WTC11 (cell line): ENCODE data around the gene COL4A3. TPM values are rescaled to one million over a fixed set of nuclear protein-coding genes. Genes with fewer than 3 reads are reported as not detected.

Experiments used
- ATAC-seq: fragments of 200-7000 bp; cut with Tn5 transposase; 2 replicates; pipeline ENCODE4 v1.10.0; 2021; ENCODE audit warnings: mild to moderate bottlenecking, moderate library complexity
- CTCF ChIA-PET: fragments of 300-600 bp; sonication (Branson Sonifier 250); formaldehyde crosslinking; loops from one replicate; lab custom pipeline; 2021; ENCODE audit warnings: antibody characterized with exemption; lab: Charles Lee
- POLR2A ChIA-PET: fragments of 350-600 bp; sonication (Branson Sonifier 250); formaldehyde crosslinking; loops from one replicate; lab custom pipeline; 2021; ENCODE audit warnings: antibody characterized with exemption; lab: Charles Lee
- DNase-seq: peaks from one replicate; pipeline ENCODE4 v3.0.0; 2021; ENCODE audit warnings: low spot score
- H3K27ac Mint-ChIP-seq: 2 replicates; pipeline ENCODE4 v1.8.0; 2021; ENCODE audit warnings: mixed read lengths
- H3K27me3 Mint-ChIP-seq: 2 replicates; pipeline ENCODE4 v1.8.0; 2021; ENCODE audit warnings: low read depth, mild to moderate bottlenecking, moderate library complexity, mixed read lengths
- H3K36me3 Mint-ChIP-seq: 2 replicates; pipeline ENCODE4 v1.8.0; 2021; ENCODE audit warnings: mixed read lengths
- H3K4me1 Mint-ChIP-seq: 2 replicates; pipeline ENCODE4 v1.8.0; 2022; ENCODE audit warnings: mixed read lengths
- H3K4me3 Mint-ChIP-seq: 2 replicates; pipeline ENCODE4 v1.8.0; 2021; ENCODE audit warnings: mild to moderate bottlenecking, moderate library complexity, mixed read lengths
- H3K9me3 Mint-ChIP-seq: 2 replicates; pipeline ENCODE4 v1.8.0; 2021; ENCODE audit warnings: mixed read lengths
- ESRRA ChIP-seq: sonication (generic); formaldehyde crosslinking; IDR thresholded peaks from 2 replicates; pipeline ENCODE4 v1.8.1; 2022; ENCODE audit warnings: mild to moderate bottlenecking, missing genetic modification reagents, borderline replicate concordance
- FOXK1 ChIP-seq: sonication (generic); formaldehyde crosslinking; IDR thresholded peaks from 2 replicates; pipeline ENCODE4 v1.8.0; 2022; ENCODE audit warnings: mild to moderate bottlenecking, moderate library complexity, missing genetic modification reagents
- GRHL2 ChIP-seq: fragments of 250-450 bp; sonication (Bioruptor Pico); IDR thresholded peaks from 2 replicates; pipeline ENCODE4 v1.8.0; 2022; ENCODE audit warnings: mild to moderate bottlenecking, moderate library complexity; ENCODE audit not compliant: insufficient replicate concordance, severe bottlenecking
- NFATC4 ChIP-seq: fragments of 250-450 bp; sonication (Bioruptor Pico); IDR thresholded peaks from 2 replicates; pipeline ENCODE4 v1.9.0; 2021; ENCODE audit warnings: mild to moderate bottlenecking
- SMAD3 ChIP-seq: sonication (generic); formaldehyde crosslinking; IDR thresholded peaks from 2 replicates; pipeline ENCODE4 v1.8.0; 2022; ENCODE audit warnings: missing genetic modification reagents, mild to moderate bottlenecking, borderline replicate concordance
- SOX15 ChIP-seq: fragments of 250-450 bp; sonication (Bioruptor Pico); IDR thresholded peaks from 2 replicates; pipeline ENCODE4 v1.9.0; 2021; ENCODE audit warnings: mild to moderate bottlenecking
- TEAD1 ChIP-seq: sonication (generic); formaldehyde crosslinking; IDR thresholded peaks from 2 replicates; pipeline ENCODE4 v1.8.0; 2022; ENCODE audit warnings: mild to moderate bottlenecking, missing genetic modification reagents
- TEAD4 ChIP-seq: sonication (generic); formaldehyde crosslinking; IDR thresholded peaks from 2 replicates; pipeline ENCODE4 v1.8.0; 2022; ENCODE audit warnings: mild to moderate bottlenecking, missing genetic modification reagents
- ZNF121 ChIP-seq: sonication (generic); formaldehyde crosslinking; IDR thresholded peaks from 2 replicates; pipeline ENCODE4 v1.8.0; 2023; ENCODE audit warnings: missing genetic modification reagents
- ZNF219 ChIP-seq: sonication (generic); formaldehyde crosslinking; IDR thresholded peaks from 2 replicates; pipeline ENCODE4 v1.8.0; 2023; ENCODE audit warnings: missing genetic modification reagents, mild to moderate bottlenecking, borderline replicate concordance
- ZNF416 ChIP-seq: fragments of 250-450 bp; sonication (Bioruptor Pico); IDR thresholded peaks from 2 replicates; pipeline ENCODE4 v1.9.0; 2021; ENCODE audit warnings: mild to moderate bottlenecking, inconsistent platforms
- total RNA-seq: library from RNA; stranded (reverse); gene quantifications from 3 replicates; pipeline ENCODE4 v1.2.3, GENCODE V29; 2021
- TF ChIP-seq, protein P1 (sequence below): sonication (generic); formaldehyde crosslinking; IDR thresholded peaks from 2 replicates; pipeline ENCODE4 v1.8.1; 2023; ENCODE audit warnings: mild to moderate bottlenecking, moderate library complexity, missing genetic modification reagents
- TF ChIP-seq, protein P2 (sequence below): fragments of 250-450 bp; sonication (Bioruptor Pico); IDR thresholded peaks from 2 replicates; pipeline ENCODE4 v1.9.0; 2021; ENCODE audit warnings: moderate library complexity, mild to moderate bottlenecking, inconsistent platforms, borderline replicate concordance
- TF ChIP-seq, protein P3 (sequence below): fragments of 250-450 bp; sonication (Bioruptor Pico); conservative IDR thresholded peaks from 2 replicates; pipeline ENCODE4 v1.9.0; 2021; ENCODE audit warnings: mild to moderate bottlenecking
- TF ChIP-seq, protein P4 (sequence below): sonication (generic); formaldehyde crosslinking; IDR thresholded peaks from 2 replicates; pipeline ENCODE4 v1.8.0; 2022; ENCODE audit warnings: mild to moderate bottlenecking, missing genetic modification reagents
- TF ChIP-seq, protein P5 (sequence below): fragments of 250-450 bp; sonication (Bioruptor Pico); IDR thresholded peaks from 2 replicates; pipeline ENCODE4 v1.8.0; 2021; ENCODE audit warnings: mild to moderate bottlenecking
- TF ChIP-seq, protein P6 (sequence below): sonication (generic); formaldehyde crosslinking; IDR thresholded peaks from 2 replicates; pipeline ENCODE4 v1.8.1; 2022; ENCODE audit warnings: mild to moderate bottlenecking, moderate library complexity, missing genetic modification reagents
- TF ChIP-seq, protein P7 (sequence below): sonication (generic); formaldehyde crosslinking; IDR thresholded peaks from 2 replicates; pipeline ENCODE4 v1.8.1; 2022; ENCODE audit warnings: mild to moderate bottlenecking, missing genetic modification reagents, moderate library complexity, borderline replicate concordance
- TF ChIP-seq, protein P8 (sequence below): sonication (generic); formaldehyde crosslinking; IDR thresholded peaks from 2 replicates; pipeline ENCODE4 v1.8.0; 2022; ENCODE audit warnings: mild to moderate bottlenecking, missing genetic modification reagents
- TF ChIP-seq, protein P9 (sequence below): sonication (generic); formaldehyde crosslinking; IDR thresholded peaks from 2 replicates; pipeline ENCODE4 v1.8.0; 2023; ENCODE audit warnings: mild to moderate bottlenecking, missing genetic modification reagents
- TF ChIP-seq, protein P10 (sequence below): sonication (generic); formaldehyde crosslinking; IDR thresholded peaks from 2 replicates; pipeline ENCODE4 v1.8.1; 2023; ENCODE audit warnings: mild to moderate bottlenecking, missing genetic modification reagents, moderate library complexity

Gene COL4A3
- total RNA-seq, 1 experiment from 2014 or later: 0.90 TPM

DNA sequence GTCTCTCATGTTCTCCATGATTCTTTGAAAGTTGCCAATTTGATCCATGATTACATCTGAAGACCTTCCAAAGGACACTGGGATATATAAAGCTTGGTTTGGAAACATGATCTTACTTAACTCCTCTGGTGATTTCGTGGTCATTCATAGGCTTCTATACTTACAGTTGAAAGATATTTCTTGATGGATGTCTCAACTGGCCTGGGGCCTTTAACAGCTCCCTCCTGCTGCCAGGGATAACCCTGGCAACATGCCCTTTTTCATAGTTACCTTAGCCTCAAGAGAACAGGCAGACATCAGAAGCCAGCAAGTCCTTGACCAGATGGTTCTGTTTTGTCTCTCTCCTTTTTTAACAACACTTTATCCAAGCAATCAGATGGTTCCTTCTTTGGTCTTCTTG lies 137.1 kb downstream of the COL4A3 start:
- ChIA-PET POLR2A (no interaction called here), CTCF (no interaction called here)
- DNase-seq (no peak), ATAC-seq (no peak)
- Mint-ChIP-seq H3K4me1 (no peaks in the 10 kb centered on the region), H3K27me3 (no peaks in the 10 kb centered on the region), H3K9me3 (0 out of 2 replicates have a peak, but pooled peaks cover 5% of the 10 kb centered on the region), H3K36me3 (no peaks in the 10 kb centered on the region), H3K4me3 (no peak overlapping the region), H3K27ac (no peak overlapping the region)
- TF ChIP-seq, protein P1, sequence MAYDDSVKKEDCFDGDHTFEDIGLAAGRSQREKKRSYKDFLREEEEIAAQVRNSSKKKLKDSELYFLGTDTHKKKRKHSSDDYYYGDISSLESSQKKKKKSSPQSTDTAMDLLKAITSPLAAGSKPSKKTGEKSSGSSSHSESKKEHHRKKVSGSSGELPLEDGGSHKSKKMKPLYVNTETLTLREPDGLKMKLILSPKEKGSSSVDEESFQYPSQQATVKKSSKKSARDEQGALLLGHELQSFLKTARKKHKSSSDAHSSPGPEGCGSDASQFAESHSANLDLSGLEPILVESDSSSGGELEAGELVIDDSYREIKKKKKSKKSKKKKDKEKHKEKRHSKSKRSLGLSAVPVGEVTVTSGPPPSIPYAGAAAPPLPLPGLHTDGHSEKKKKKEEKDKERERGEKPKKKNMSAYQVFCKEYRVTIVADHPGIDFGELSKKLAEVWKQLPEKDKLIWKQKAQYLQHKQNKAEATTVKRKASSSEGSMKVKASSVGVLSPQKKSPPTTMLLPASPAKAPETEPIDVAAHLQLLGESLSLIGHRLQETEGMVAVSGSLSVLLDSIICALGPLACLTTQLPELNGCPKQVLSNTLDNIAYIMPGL (CRISPR knock-in tag): no peak
- TF ChIP-seq, protein P2, sequence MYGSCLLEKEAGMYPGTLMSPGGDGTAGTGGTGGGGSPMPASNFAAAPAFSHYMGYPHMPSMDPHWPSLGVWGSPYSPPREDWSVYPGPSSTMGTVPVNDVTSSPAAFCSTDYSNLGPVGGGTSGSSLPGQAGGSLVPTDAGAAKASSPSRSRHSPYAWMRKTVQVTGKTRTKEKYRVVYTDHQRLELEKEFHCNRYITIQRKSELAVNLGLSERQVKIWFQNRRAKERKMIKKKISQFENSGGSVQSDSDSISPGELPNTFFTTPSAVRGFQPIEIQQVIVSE (CRISPR knock-in tag): no peak
- TF ChIP-seq ESRRA (CRISPR knock-in tag) (no peak), FOXK1 (CRISPR knock-in tag) (no peak), TEAD1 (CRISPR knock-in tag) (no peak)
- TF ChIP-seq, protein P3, sequence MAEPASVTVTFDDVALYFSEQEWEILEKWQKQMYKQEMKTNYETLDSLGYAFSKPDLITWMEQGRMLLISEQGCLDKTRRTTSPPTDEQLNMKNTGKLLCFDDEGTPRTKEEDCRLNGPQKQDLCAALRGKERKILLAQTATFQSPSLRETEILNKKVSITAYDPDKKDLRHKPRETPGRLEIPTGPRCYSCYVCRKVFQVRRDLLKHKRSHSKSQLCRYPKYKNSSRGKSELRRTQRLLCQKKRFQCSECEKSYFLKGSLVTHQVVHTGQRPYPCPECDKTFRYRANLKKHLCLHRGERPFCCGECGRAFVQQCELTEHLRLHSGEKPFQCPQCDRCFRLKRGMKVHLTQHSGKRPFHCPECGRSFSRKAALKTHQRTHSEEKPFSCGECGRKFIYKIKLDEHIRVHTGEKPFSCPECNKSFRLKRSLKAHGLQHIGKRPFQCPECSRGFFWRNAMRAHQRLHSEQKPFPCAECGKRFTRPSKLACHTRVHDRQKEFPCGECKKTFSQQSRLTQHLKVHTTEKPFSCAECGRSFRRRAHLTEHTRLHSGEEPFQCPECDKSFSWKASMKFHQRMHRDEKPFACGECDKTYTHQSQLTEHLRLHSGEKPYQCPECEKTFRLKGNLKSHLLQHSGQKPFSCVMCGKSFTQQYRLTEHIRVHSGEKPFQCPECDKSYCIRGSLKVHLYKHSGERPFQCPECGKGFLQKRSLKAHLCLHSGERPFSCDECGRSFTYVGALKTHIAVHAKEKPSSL (CRISPR knock-in tag): no peak
- TF ChIP-seq, protein P4, sequence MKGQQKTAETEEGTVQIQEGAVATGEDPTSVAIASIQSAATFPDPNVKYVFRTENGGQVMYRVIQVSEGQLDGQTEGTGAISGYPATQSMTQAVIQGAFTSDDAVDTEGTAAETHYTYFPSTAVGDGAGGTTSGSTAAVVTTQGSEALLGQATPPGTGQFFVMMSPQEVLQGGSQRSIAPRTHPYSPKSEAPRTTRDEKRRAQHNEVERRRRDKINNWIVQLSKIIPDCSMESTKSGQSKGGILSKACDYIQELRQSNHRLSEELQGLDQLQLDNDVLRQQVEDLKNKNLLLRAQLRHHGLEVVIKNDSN (CRISPR knock-in tag): no peak
- TF ChIP-seq, protein P5, sequence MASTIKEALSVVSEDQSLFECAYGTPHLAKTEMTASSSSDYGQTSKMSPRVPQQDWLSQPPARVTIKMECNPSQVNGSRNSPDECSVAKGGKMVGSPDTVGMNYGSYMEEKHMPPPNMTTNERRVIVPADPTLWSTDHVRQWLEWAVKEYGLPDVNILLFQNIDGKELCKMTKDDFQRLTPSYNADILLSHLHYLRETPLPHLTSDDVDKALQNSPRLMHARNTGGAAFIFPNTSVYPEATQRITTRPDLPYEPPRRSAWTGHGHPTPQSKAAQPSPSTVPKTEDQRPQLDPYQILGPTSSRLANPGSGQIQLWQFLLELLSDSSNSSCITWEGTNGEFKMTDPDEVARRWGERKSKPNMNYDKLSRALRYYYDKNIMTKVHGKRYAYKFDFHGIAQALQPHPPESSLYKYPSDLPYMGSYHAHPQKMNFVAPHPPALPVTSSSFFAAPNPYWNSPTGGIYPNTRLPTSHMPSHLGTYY: no peak

DNA sequence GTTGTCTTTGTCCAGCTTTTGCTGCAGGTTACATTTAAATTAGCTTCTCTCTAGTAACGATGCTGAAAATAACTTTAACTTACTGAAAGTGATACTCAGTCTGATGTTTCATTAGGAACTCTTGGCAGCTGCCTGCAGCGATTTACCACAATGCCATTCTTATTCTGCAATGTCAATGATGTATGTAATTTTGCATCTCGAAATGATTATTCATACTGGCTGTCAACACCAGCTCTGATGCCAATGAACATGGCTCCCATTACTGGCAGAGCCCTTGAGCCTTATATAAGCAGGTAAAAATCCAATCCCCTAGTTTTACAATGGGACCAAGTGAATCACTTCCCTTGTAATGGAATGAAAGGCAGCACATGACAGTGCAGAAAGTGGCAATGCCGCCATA lies 144.4 kb downstream of the COL4A3 start:
- no peaks in the 10 kb centered on the region for H3K27me3 Mint-ChIP-seq
- no peak overlapping the region; the same call in 1 of the 2 replicates for H3K27ac Mint-ChIP-seq
- no peak for DNase-seq
- TF ChIP-seq GRHL2 (CRISPR knock-in tag) (no peak), FOXK1 (CRISPR knock-in tag) (no peak), ZNF416 (CRISPR knock-in tag) (no peak), ZNF121 (CRISPR knock-in tag) (no peak), ZNF219 (CRISPR knock-in tag) (no peak), SOX15 (CRISPR knock-in tag) (no peak), NFATC4 (no peak), SMAD3 (no peak), TEAD4 (CRISPR knock-in tag) (no peak)
- TF ChIP-seq, protein P6, sequence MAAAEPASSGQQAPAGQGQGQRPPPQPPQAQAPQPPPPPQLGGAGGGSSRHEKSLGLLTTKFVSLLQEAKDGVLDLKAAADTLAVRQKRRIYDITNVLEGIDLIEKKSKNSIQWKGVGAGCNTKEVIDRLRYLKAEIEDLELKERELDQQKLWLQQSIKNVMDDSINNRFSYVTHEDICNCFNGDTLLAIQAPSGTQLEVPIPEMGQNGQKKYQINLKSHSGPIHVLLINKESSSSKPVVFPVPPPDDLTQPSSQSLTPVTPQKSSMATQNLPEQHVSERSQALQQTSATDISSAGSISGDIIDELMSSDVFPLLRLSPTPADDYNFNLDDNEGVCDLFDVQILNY (CRISPR knock-in tag): no peak
- TF ChIP-seq, protein P7, sequence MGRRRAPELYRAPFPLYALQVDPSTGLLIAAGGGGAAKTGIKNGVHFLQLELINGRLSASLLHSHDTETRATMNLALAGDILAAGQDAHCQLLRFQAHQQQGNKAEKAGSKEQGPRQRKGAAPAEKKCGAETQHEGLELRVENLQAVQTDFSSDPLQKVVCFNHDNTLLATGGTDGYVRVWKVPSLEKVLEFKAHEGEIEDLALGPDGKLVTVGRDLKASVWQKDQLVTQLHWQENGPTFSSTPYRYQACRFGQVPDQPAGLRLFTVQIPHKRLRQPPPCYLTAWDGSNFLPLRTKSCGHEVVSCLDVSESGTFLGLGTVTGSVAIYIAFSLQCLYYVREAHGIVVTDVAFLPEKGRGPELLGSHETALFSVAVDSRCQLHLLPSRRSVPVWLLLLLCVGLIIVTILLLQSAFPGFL (CRISPR knock-in tag): no peak
- TF ChIP-seq, protein P8, sequence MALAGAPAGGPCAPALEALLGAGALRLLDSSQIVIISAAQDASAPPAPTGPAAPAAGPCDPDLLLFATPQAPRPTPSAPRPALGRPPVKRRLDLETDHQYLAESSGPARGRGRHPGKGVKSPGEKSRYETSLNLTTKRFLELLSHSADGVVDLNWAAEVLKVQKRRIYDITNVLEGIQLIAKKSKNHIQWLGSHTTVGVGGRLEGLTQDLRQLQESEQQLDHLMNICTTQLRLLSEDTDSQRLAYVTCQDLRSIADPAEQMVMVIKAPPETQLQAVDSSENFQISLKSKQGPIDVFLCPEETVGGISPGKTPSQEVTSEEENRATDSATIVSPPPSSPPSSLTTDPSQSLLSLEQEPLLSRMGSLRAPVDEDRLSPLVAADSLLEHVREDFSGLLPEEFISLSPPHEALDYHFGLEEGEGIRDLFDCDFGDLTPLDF: no peak
- TF ChIP-seq, protein P9, sequence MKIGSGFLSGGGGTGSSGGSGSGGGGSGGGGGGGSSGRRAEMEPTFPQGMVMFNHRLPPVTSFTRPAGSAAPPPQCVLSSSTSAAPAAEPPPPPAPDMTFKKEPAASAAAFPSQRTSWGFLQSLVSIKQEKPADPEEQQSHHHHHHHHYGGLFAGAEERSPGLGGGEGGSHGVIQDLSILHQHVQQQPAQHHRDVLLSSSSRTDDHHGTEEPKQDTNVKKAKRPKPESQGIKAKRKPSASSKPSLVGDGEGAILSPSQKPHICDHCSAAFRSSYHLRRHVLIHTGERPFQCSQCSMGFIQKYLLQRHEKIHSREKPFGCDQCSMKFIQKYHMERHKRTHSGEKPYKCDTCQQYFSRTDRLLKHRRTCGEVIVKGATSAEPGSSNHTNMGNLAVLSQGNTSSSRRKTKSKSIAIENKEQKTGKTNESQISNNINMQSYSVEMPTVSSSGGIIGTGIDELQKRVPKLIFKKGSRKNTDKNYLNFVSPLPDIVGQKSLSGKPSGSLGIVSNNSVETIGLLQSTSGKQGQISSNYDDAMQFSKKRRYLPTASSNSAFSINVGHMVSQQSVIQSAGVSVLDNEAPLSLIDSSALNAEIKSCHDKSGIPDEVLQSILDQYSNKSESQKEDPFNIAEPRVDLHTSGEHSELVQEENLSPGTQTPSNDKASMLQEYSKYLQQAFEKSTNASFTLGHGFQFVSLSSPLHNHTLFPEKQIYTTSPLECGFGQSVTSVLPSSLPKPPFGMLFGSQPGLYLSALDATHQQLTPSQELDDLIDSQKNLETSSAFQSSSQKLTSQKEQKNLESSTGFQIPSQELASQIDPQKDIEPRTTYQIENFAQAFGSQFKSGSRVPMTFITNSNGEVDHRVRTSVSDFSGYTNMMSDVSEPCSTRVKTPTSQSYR: no peak
- TF ChIP-seq, protein P10, sequence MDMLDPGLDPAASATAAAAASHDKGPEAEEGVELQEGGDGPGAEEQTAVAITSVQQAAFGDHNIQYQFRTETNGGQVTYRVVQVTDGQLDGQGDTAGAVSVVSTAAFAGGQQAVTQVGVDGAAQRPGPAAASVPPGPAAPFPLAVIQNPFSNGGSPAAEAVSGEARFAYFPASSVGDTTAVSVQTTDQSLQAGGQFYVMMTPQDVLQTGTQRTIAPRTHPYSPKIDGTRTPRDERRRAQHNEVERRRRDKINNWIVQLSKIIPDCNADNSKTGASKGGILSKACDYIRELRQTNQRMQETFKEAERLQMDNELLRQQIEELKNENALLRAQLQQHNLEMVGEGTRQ: no peak
- TF ChIP-seq, all 79 proteins: peak for 0
- Mint-ChIP-seq H3K4me1 (peaks cover 9% of the 10 kb centered on the region), H3K36me3 (no peaks in the 10 kb centered on the region), H3K4me3 (no peak overlapping the region), H3K9me3 (peaks cover 3% of the 10 kb centered on the region)
- no peak for ATAC-seq
- POLR2A ChIA-PET: no interaction called here
- CTCF ChIA-PET: no interaction called here
